T-cell (primary cell): ENCODE data around the gene MTMR3. TPM values are rescaled to one million over a fixed set of nuclear protein-coding genes. Genes with fewer than 3 reads are reported as not detected.
"Not testable (repeated sequence)": the region's sequence is repeated elsewhere in the genome, so short reads cannot be mapped to it uniquely, and the experiment has no call there.

Source experiments
- ATAC-seq, 4 experiments: fragments of 200-7000 bp in 3 of 4; fragments of 150-1000 bp in 1 of 4; cut with Tn5 transposase; replicated peaks in 1 of 4; 1 replicate in 3 of 4; 2 replicates in 1 of 4; pipeline ENCODE4 v1.10.0; 2021; ENCODE audit warnings: moderate library complexity in 3 of 4, mild to moderate bottlenecking in 2 of 4, moderate number of reproducible peaks in 1 of 4
- CTCF ChIA-PET, 2 donors: fragments of 300-600 bp; sonication (Branson Sonifier 250); formaldehyde crosslinking; loops; one replicate each; lab custom pipeline; 2022; ENCODE audit warnings: antibody characterized with exemption in 2 of 2; lab: Charles Lee
- POLR2A ChIA-PET, 2 donors: fragments of 300-600 bp; sonication (Branson Sonifier 250); formaldehyde crosslinking; loops; one replicate each; lab custom pipeline; 2022; ENCODE audit warnings: antibody characterized with exemption in 2 of 2; lab: Charles Lee
- DNase-seq, 35 experiments: peaks; one replicate each; pipeline versions ENCODE4 v3.0.0 to v3.0.0-alpha.2; 2013 to 2023
- H3K27ac ChIP-seq: one replicate; pipeline ENCODE4 v1.5.1; 2013; ENCODE audit warnings: low read length
- H3K27me3 ChIP-seq, 2 experiments: replicated peaks in 1 of 2; 1 replicate in 1 of 2; 2 replicates in 1 of 2; pipeline versions ENCODE4 v1.6.1 to v1.7.0; 2013; ENCODE audit warnings: low read length in 1 of 2, mixed read lengths in 1 of 2; ENCODE audit not compliant: control insufficient read depth in 2 of 2, insufficient read depth in 2 of 2; ENCODE audit errors: extremely low read depth in 1 of 2
- H3K36me3 ChIP-seq, 2 donors: 1 replicate in 1 of 2; 2 replicates in 1 of 2; pipeline versions ENCODE4 v1.6.1 to v1.7.0; 2013; ENCODE audit warnings: low read length in 1 of 2; ENCODE audit not compliant: control insufficient read depth in 2 of 2, insufficient read depth in 1 of 2; ENCODE audit errors: extremely low read depth in 1 of 2
- H3K4me1 ChIP-seq, 2 experiments: 1 replicate in 1 of 2; 2 replicates in 1 of 2; pipeline versions ENCODE4 v1.6.1 to v1.7.0; 2013; ENCODE audit warnings: low read length in 2 of 2, mixed read lengths in 1 of 2; ENCODE audit not compliant: insufficient read depth in 2 of 2, control insufficient read depth in 1 of 2; ENCODE audit errors: extremely low read depth in 1 of 2
- H3K4me3 ChIP-seq, 2 donors: 1 replicate in 1 of 2; 2 replicates in 1 of 2; pipeline versions ENCODE4 v1.5.1 to v1.7.0; 2013; ENCODE audit warnings: mild to moderate bottlenecking in 2 of 2, low read length in 1 of 2, moderate library complexity in 1 of 2; ENCODE audit not compliant: control insufficient read depth in 1 of 2; ENCODE audit errors: extremely low read depth in 1 of 2
- H3K9me3 ChIP-seq: 2 replicates; pipeline ENCODE4 v1.7.0; 2013
- H3K27ac Mint-ChIP-seq, 2 donors: one replicate each; pipeline ENCODE4 v1.8.0; 2020 to 2021; ENCODE audit warnings: mild to moderate bottlenecking in 2 of 2, mixed read lengths in 2 of 2
- H3K27me3 Mint-ChIP-seq, 2 donors: one replicate each; pipeline ENCODE4 v1.8.0; 2021 to 2022; ENCODE audit warnings: mixed read lengths in 2 of 2
- H3K36me3 Mint-ChIP-seq: one replicate; pipeline ENCODE4 v1.8.0; 2021; ENCODE audit warnings: mixed read lengths
- H3K4me1 Mint-ChIP-seq, 3 donors: one replicate each; pipeline ENCODE4 v1.8.0; 2020 to 2022; ENCODE audit warnings: mixed read lengths in 3 of 3, mild to moderate bottlenecking in 1 of 3
- H3K4me3 Mint-ChIP-seq, 3 donors: one replicate each; pipeline ENCODE4 v1.8.0; 2020 to 2022; ENCODE audit warnings: mild to moderate bottlenecking in 3 of 3, mixed read lengths in 3 of 3, moderate library complexity in 3 of 3
- H3K9me3 Mint-ChIP-seq, 3 donors: one replicate each; pipeline ENCODE4 v1.8.0; 2020 to 2022; ENCODE audit warnings: mixed read lengths in 3 of 3
- WGBS: methylation state at CpG from one replicate; pipeline ENCODE4 v1.1.5; 2013; ENCODE audit warnings: missing lambda C conversion rate; ENCODE audit not compliant: insufficient coverage; 5-methylcytosine and 5-hydroxymethylcytosine counted together
- total RNA-seq, 35 experiments: library from RNA in 6 of 35; stranded (reverse) in 6 of 35; fragments of 120-200 nt in 1 of 35; gene quantifications; one replicate each; pipeline versions ENCODE4 v1.2.1 to v1.2.4 and lab custom pipeline; 2013 to 2026

MTMR3 gene
- total RNA-seq, 5 donors from 2014 or later (not counting 1 experiment from before 2014, with no cell fraction given): 49.2 to 62.7 (median 57.1) TPM

- ChIA-PET POLR2A (no interaction called here), CTCF (no interaction called here)
- Histone ChIP-seq H3K4me3 (no peak overlapping the region), H3K27ac (no peak overlapping the region), H3K27me3 (peaks cover 0 to 3% of the 10 kb centered on the region in 2 experiments), H3K4me1 (no peaks in the 10 kb centered on the region), H3K9me3 (no peaks in the 10 kb centered on the region), H3K36me3 (no peaks in the 10 kb centered on the region)
- H3K36me3 Mint-ChIP-seq: no peaks in the 10 kb centered on the region
- no peaks in the 10 kb centered on the region for H3K9me3 Mint-ChIP-seq
- H3K4me3 Mint-ChIP-seq: no peak overlapping the region
- H3K4me1 Mint-ChIP-seq: no peaks in the 10 kb centered on the region
- DNase-seq (no peak), ATAC-seq (no peak)
- H3K27ac Mint-ChIP-seq: no peak overlapping the region
- WGBS: 80% methylated on average over 2 of the region's 2 CpGs
- no peaks in the 10 kb centered on the region for H3K27me3 Mint-ChIP-seq
Measured at GRCh38 chr22:29861672-29862297, 21.2 kb upstream of the MTMR3 start.

GRCh38 chr22:29865572-29865971, 17.4 kb upstream of the MTMR3 start:
- H3K4me3 Mint-ChIP-seq, H3K36me3 Mint-ChIP-seq, H3K4me1 Mint-ChIP-seq, H3K27ac ChIP-seq, H3K27ac Mint-ChIP-seq, DNase-seq, H3K9me3 Mint-ChIP-seq, H3K4me1 ChIP-seq, H3K4me3 ChIP-seq, H3K9me3 ChIP-seq, H3K27me3 Mint-ChIP-seq, POLR2A ChIA-PET, H3K36me3 ChIP-seq, ATAC-seq, H3K27me3 ChIP-seq: not testable (repeated sequence)
- 96% methylated on average over 4 of the region's 13 CpGs for WGBS
- CTCF ChIA-PET: interaction anchor here in 1 of 2 donors (0.7 kb wide), 1 partner anchor 105 kb away, joined by 4 read pairs; no protein-coding TSS in a partner anchor

GRCh38 chr22:29867260-29867659, 15.7 kb upstream of the MTMR3 start:
- POLR2A ChIA-PET: no interaction called here

GRCh38 chr22:29867851-29868250, 15.1 kb upstream of the MTMR3 start:
- DNase-seq: no peak
- Mint-ChIP-seq H3K27me3 (peaks cover 0 to 1% of the 10 kb centered on the region in 2 donors), H3K36me3 (no peaks in the 10 kb centered on the region), H3K4me3 (no peak overlapping the region), H3K27ac (no peak overlapping the region), H3K9me3 (no peaks in the 10 kb centered on the region), H3K4me1 (peaks cover 5 to 6% (median 5%) of the 10 kb centered on the region in 3 donors)
- WGBS: 100% methylated on average over 1 of the region's 3 CpGs
- H3K4me1 ChIP-seq: peaks cover 0 to 10% of the 10 kb centered on the region in 2 experiments
- H3K4me3 ChIP-seq: no peak overlapping the region
- no peak overlapping the region for H3K27ac ChIP-seq
- peaks cover 0 to 3% of the 10 kb centered on the region in 2 experiments for H3K27me3 ChIP-seq
- ATAC-seq: no peak
- H3K36me3 ChIP-seq: no peaks in the 10 kb centered on the region
- H3K9me3 ChIP-seq: no peaks in the 10 kb centered on the region
- ChIA-PET POLR2A (no interaction called here), CTCF (no interaction called here)

More at GRCh38 chr22:29867260-29867659, 15.7 kb upstream of the MTMR3 start:
- Histone ChIP-seq H3K27me3 (peaks cover 0 to 3% of the 10 kb centered on the region in 2 experiments), H3K9me3 (no peaks in the 10 kb centered on the region), H3K4me1 (peaks cover 0 to 10% of the 10 kb centered on the region in 2 experiments), H3K4me3 (no peak overlapping the region), H3K27ac (no peak overlapping the region), H3K36me3 (no peaks in the 10 kb centered on the region)
- CTCF ChIA-PET: no interaction called here
- Mint-ChIP-seq H3K4me1 (peaks cover 5 to 6% (median 5%) of the 10 kb centered on the region in 3 donors), H3K4me3 (no peak overlapping the region), H3K27me3 (peaks cover 0 to 1% of the 10 kb centered on the region in 2 donors), H3K36me3 (no peaks in the 10 kb centered on the region), H3K27ac (no peak overlapping the region), H3K9me3 (no peaks in the 10 kb centered on the region)
- ATAC-seq (no peak), DNase-seq (no peak)

- POLR2A ChIA-PET: interaction anchor here in 1 of 2 donors (0.6 kb wide), 2 partner anchors 500 to 797 kb away, joined by 3 read pairs; no protein-coding TSS in a partner anchor
- no peaks in the 10 kb centered on the region for H3K9me3 ChIP-seq
- WGBS: 34% methylated on average over 2 of the region's 3 CpGs
- Mint-ChIP-seq H3K27me3 (peaks cover 0 to 1% of the 10 kb centered on the region in 2 donors), H3K4me1 (peaks cover 5 to 6% (median 5%) of the 10 kb centered on the region in 3 donors), H3K36me3 (no peaks in the 10 kb centered on the region), H3K4me3 (no peak overlapping the region), H3K9me3 (no peaks in the 10 kb centered on the region), H3K27ac (peak overlapping the region in 1 of 2 donors; percentile 25)
- H3K4me1 ChIP-seq: peaks cover 0 to 10% of the 10 kb centered on the region in 2 experiments
- DNase-seq: peak in 3 of 35 experiments; percentile 1 to 27 (median 6)
- H3K27me3 ChIP-seq: peaks cover 0 to 3% of the 10 kb centered on the region in 2 experiments
- ATAC-seq: peak; percentile 72 to 80 (median 78)
- no peak overlapping the region for H3K4me3 ChIP-seq
- no peak overlapping the region for H3K27ac ChIP-seq
- CTCF ChIA-PET: interaction anchor here in 1 of 2 donors (0.6 kb wide), 1 partner anchor 13 kb away, joined by 5 read pairs; no protein-coding TSS in a partner anchor
- H3K36me3 ChIP-seq: no peaks in the 10 kb centered on the region
Measured at GRCh38 chr22:29870574-29870973, 12.4 kb upstream of the MTMR3 start.

- ChIA-PET CTCF (no interaction called here), POLR2A (interaction anchor here in 1 of 2 donors (0.7 kb wide), 1 partner anchor 94 kb away, joined by 5 read pairs; no protein-coding TSS in a partner anchor)
- H3K27ac Mint-ChIP-seq: no peak overlapping the region
- WGBS: 83% methylated on average over 1 of the region's 5 CpGs
- no peak for ATAC-seq
- H3K36me3 ChIP-seq: no peaks in the 10 kb centered on the region
- no peak overlapping the region for H3K4me3 Mint-ChIP-seq
- H3K9me3 ChIP-seq: no peaks in the 10 kb centered on the region
- peaks cover 0 to 4% of the 10 kb centered on the region in 2 experiments for H3K27me3 ChIP-seq
- H3K9me3 Mint-ChIP-seq: no peaks in the 10 kb centered on the region
- H3K27me3 Mint-ChIP-seq: peaks cover 0 to 1% of the 10 kb centered on the region in 2 donors
- no peak overlapping the region for H3K4me3 ChIP-seq
- no peak for DNase-seq
- peaks cover 0 to 10% of the 10 kb centered on the region in 2 experiments for H3K4me1 ChIP-seq
- H3K4me1 Mint-ChIP-seq: peaks cover 5 to 6% (median 5%) of the 10 kb centered on the region in 3 donors
- no peak overlapping the region for H3K27ac ChIP-seq
- H3K36me3 Mint-ChIP-seq: no peaks in the 10 kb centered on the region
Measured at GRCh38 chr22:29871684-29872083, 11.3 kb upstream of the MTMR3 start.
